LoVo (cell line): ENCODE results near the gene SMPD4.
A peak's percentile ranks its signal among the peaks of the same experiment; 100 is the strongest.
"Not testable (repeated sequence)": the region's sequence is repeated elsewhere in the genome, so short reads cannot be mapped to it uniquely, and the experiment has no call there.

Experiments used
- DNase-seq: peaks from one replicate; pipeline ENCODE4 v3.0.0-alpha.2; 2016; ENCODE audit warnings: low spot score

Gene SMPD4

DNA sequence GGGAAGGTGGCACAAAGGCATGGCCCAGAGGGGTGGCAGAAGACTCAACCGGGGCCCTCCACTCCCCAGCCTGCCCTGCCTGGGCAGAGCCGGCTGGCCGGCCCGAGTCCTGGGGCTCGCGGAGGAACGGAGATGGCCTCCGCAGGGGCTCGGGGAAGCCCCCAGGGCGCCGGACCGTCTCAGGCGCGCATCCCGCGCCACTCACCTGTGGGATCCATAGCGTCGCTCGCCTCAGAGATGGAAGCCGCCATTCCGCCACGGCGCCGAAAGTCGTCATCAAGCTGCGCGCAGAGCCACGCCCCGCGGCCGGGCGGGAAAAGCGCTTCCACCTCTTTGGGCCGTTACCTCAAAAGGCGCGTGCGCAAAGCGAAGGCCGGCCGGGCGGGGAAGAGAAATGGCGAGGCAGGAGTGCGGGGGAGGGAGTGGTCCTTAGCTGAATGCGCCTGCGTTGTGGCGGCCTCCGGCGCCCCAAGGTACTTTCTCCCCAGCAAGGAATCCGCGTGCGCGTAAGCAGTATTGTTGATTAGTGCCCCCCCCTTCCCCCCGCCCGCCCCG lies at the start of gene SMPD4:
TSS of gene SMPD4 (minus strand) at position 278 of the 555 bp plus-strand sequence. CDS start 5,010 bp downstream, outside the sequence.
- DNase-seq: peak; percentile 93

DNA sequence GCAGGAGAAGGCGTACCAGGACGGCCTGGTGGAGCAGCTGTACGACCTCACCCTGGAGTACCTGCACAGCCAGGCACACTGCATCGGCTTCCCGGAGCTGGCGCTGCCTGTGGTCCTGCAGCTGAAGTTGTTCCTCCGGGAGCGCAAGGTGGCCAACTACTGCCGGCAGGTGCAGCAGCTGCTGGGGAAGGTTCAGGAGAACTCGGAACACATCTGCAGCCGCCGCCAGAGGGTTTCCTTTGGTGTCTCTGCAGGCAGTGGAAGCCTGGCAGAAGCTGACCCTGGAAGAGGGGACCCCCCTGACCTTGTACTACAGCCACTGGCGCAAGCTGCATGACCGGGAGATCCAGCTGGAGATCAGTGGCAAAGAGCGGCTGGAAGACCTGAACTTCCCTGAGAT lies 49.5 kb upstream of the SMPD4 start:
- DNase-seq: not testable (repeated sequence)

GRCh38 chr2:130230376-130230775 lies 49.0 kb upstream of the SMPD4 start:
- DNase-seq: not testable (repeated sequence)

GRCh38 chr2:130229161-130229510 lies 47.7 kb upstream of the SMPD4 start:
- not testable (repeated sequence) for DNase-seq

- not testable (repeated sequence) for DNase-seq
Measured at GRCh38 chr2:130228467-130229160, 47.2 kb upstream of the SMPD4 start.

DNA sequence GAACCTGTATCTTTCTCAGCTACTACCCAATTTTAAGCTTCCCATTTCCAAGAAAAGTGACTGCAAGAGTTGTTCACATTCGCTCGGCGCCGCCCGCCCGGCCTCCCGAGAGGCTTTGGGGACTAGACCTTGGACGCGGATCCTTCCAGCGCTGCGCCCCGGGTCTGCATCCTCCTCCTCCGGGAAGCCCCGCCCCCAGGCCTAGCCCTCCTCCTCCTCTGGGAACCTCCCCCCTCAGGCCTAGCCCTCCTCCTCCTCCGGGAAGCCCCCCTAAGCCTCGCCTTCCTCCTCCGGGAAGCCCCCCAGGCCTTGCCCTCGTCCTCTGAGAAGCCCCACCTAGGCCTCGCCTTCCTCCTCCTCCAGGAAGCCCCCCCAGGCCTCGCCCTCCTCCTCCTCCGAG lies 46.6 kb upstream of the SMPD4 start:
- not testable (repeated sequence) for DNase-seq

DNA sequence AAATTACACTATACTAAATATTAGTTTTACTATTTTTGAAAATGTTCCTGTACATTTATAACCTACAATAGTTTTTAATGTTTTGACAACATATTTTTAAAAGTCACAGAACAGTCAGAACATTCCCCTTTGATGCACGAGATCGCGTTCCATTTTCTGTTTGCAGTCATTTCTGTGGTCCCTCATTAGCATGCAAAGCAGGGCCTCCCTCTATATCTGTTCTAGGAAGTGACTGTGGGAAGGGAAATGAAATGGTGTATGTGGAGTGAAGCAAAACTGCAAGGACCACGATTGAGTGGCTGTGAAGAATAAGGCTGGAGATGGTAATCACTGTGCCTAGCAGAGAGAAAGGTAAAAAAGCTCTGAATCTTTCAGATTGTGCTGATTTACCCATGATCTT lies 41.1 kb upstream of the SMPD4 start:
- DNase-seq: not testable (repeated sequence)

- not testable (repeated sequence) for DNase-seq
Measured at GRCh38 chr2:130220505-130220904, 39.1 kb upstream of the SMPD4 start.

GRCh38 chr2:130219147-130219546 lies 37.7 kb upstream of the SMPD4 start:
- not testable (repeated sequence) for DNase-seq

- DNase-seq: not testable (repeated sequence)
Measured at GRCh38 chr2:130207051-130207450, 25.6 kb upstream of the SMPD4 start.

DNA sequence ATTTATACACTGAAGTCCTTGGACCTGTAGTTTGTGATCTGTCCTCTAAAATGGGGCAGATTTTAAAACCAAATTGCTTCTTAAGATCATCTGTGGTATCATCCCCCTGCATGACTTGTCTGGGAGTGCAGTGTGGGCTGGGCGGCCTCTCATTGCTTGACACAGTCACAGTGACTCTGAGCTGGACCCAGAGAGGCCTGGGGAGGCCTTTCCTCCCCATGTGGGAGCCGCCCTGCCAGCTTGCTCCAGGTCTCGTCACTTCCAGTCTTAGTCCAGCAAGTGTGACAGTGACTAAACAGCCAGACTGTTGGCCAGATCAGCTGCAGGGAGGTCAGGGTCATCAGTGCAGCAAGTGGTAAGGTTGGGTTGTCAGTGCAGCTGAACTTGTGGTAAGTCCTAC lies 21.7 kb upstream of the SMPD4 start:
- DNase-seq: not testable (repeated sequence)

GRCh38 chr2:130202518-130202917 lies 21.1 kb upstream of the SMPD4 start:
- DNase-seq: not testable (repeated sequence)

- DNase-seq: no peak
Measured at GRCh38 chr2:130198343-130198742, 16.9 kb upstream of the SMPD4 start, which contains the start of gene TUBA3E. Gene TUBA3E, minus strand, starts transcription at chr2:130198439. Its CDS starts 79 bp downstream, at chr2:130198360.

DNA sequence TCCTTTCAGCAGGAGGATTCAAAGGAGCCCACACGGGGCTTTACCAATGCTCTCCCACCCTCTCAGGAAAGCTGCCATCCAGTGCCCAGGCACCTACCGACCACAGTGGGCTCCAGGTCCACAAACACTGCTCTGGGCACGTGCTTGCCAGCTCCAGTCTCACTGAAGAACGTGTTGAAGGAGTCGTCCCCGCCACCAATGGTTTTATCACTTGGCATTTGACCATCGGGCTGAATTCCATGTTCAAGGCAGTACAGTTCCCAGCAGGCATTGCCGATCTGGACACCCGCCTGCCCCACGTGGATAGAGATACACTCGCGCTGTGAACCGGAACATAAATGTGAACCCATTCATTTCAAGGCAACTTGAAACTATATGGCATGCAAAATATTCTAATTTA lies 14.7 kb upstream of the SMPD4 start:
- DNase-seq: not testable (repeated sequence)

- DNase-seq: not testable (repeated sequence)
Measured at GRCh38 chr2:130195089-130195635, 13.8 kb upstream of the SMPD4 start.

GRCh38 chr2:130193824-130194223 lies 12.4 kb upstream of the SMPD4 start:
- not testable (repeated sequence) for DNase-seq

GRCh38 chr2:130192451-130192850 lies 11.0 kb upstream of the SMPD4 start:
- not testable (repeated sequence) for DNase-seq

GRCh38 chr2:130191319-130191718 lies 9.9 kb upstream of the SMPD4 start:
- not testable (repeated sequence) for DNase-seq

- DNase-seq: no peak
Measured at GRCh38 chr2:130190237-130190636, 8.8 kb upstream of the SMPD4 start.

DNA sequence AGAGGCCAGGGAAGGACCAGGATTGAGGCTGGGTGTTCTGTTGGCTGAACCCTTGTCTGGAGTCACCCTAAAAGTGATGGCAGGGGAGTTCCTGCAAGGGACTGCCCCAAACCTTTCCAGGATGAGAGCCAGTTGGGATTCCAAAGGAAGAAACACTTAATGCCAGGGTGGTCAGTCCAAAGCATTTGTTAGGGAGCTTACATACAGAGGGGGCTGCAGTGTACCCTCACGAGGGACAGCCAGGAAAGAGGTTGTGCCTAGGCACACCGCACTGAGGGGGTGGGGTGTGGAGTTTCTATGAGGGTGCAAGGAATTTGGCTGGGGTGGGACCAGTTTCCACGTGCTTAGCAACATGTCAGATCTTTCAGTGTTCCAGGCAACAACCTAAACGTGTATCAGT lies 7.6 kb upstream of the SMPD4 start:
- DNase-seq: not testable (repeated sequence)

DNA sequence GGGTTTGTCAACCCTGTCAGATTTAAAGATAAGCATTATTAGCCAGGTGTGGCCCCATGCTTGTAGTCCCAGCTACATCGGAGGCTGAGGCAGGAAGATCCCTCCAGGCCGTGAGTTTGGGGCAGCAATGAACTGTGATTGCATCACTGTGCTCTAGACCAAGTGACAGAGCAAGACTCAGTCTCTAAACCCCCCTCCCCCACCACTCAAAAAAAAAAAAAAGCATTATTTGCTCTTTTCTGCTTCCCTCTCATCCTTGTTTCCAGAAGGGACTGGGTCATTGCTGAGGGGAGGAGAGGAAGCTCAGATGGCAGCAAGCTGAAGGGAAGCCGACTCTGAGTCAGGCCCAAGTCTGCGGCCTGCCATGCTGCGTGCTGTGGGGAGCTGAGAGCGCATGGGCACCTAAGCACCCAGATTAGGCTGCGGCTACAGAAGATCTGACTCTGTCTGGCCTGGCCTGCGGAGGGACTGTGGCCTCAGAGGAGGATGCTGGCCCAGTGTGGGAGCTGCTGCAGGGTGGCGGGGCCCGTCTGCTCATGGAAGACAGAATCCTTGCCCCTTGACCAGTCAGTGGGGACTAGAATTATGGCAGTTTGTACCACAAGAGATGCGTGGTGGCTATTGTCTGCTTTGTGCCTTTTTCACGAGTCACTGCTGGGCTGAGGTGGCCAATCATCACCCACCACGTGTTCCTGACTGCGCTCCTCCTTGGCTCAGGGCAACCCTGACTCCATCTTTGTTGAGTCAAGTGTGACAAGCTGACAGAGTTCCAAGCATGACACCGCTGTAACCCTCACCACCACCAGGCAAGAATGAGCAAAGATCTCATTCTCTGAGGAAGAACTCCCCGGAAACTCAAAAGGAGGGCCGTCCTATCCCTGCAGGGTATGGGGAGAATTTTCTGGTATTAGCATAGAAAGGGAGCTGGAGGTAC lies 6.7 kb upstream of the SMPD4 start:
- not testable (repeated sequence) for DNase-seq

DNA sequence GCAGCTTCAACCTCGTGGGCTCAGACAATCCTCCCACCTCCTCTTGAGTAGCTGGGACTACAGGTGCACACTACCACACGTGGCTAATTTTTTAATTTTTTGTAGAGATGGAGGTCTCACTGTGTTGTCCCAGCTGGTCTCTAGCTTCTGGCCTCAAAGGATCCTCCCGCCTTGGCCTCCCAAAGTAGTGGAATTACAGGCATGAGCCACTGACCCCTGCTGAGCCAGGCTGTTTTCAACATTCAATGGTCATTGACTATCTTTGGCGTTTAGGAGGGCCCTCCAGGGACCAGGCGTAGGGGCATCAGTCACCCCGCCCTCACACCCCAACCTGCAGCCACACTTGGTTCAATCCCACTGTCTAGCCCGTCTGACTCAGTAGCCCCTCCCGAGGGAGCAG lies 5.9 kb upstream of the SMPD4 start:
- DNase-seq: no peak
